Subcutaneous abdominal adipose tissue (tissue), 5 donors: Measurements from ENCODE around the gene RAX2.
"Not testable (repeated sequence)": the region's sequence is repeated elsewhere in the genome, so short reads cannot be mapped to it uniquely, and the experiment has no call there.

Experiments used
- H3K27ac ChIP-seq: one replicate; pipeline ENCODE4 v1.7.0; 2013; ENCODE audit warnings: low read depth, mild to moderate bottlenecking, inconsistent platforms, low read length, moderate library complexity
- H3K27me3 ChIP-seq, 5 donors: one replicate each; pipeline ENCODE4 v1.7.0; 2013; ENCODE audit warnings: low read length in 5 of 5, inconsistent platforms in 1 of 5; ENCODE audit not compliant: control insufficient read depth in 5 of 5, insufficient read depth in 4 of 5
- H3K36me3 ChIP-seq, 5 donors: one replicate each; pipeline ENCODE4 v1.7.0; 2013; ENCODE audit warnings: low read length in 5 of 5; ENCODE audit not compliant: control insufficient read depth in 5 of 5, insufficient read depth in 5 of 5
- H3K4me1 ChIP-seq, 5 donors: one replicate each; pipeline ENCODE4 v1.7.0; 2013; ENCODE audit warnings: low read length in 5 of 5, mild to moderate bottlenecking in 3 of 5, moderate library complexity in 1 of 5; ENCODE audit not compliant: control insufficient read depth in 5 of 5, insufficient read depth in 5 of 5
- H3K4me3 ChIP-seq, 5 donors: one replicate each; pipeline ENCODE4 v1.7.0; 2013; ENCODE audit warnings: low read length in 5 of 5, low read depth in 1 of 5
- H3K9ac ChIP-seq, 5 donors: one replicate each; pipeline ENCODE4 v1.7.0; 2013; ENCODE audit warnings: low read length in 5 of 5, mild to moderate bottlenecking in 4 of 5, moderate library complexity in 3 of 5
- H3K9me3 ChIP-seq, 5 donors: one replicate each; pipeline ENCODE4 v1.7.0; 2013; ENCODE audit warnings: low read length in 5 of 5; ENCODE audit not compliant: control insufficient read depth in 5 of 5
- donor health status: healthy.
- donor health status: healthy.
- donor health status: healthy.
- donor health status: healthy.
- donor health status: healthy.

The RAX2 gene

GRCh38 chr19:3771906-3772455, at the start of gene RAX2:
TSS of gene RAX2 (minus strand) at chr19:3772228. CDS start at chr19:3771742, 486 bp downstream.
- Histone ChIP-seq H3K9ac (no peak within 1 kb of the TSS), H3K27me3 (peaks cover 0 to 6% (median 0%) of the 10 kb centered on the region in 5 donors), H3K36me3 (peaks cover 0 to 34% (median 20%) of the 10 kb centered on the region in 5 donors), H3K27ac (no peak within 1 kb of the TSS), H3K4me1 (no peaks in the 10 kb centered on the region), H3K9me3 (no peaks in the 10 kb centered on the region), H3K4me3 (no peak within 1 kb of the TSS)

GRCh38 chr19:3821156-3821555, 49.1 kb upstream of the RAX2 start:
- Histone ChIP-seq H3K27ac (no peak overlapping the region), H3K9ac (no peak overlapping the region), H3K27me3 (peaks cover 5 to 13% (median 9%) of the 10 kb centered on the region in 5 donors), H3K4me3 (no peak overlapping the region), H3K4me1 (peaks cover 0 to 14% (median 7%) of the 10 kb centered on the region in 5 donors), H3K9me3 (no peaks in the 10 kb centered on the region), H3K36me3 (no peaks in the 10 kb centered on the region)

- Histone ChIP-seq H3K9ac (no peak overlapping the region), H3K27ac (no peak overlapping the region), H3K9me3 (no peaks in the 10 kb centered on the region), H3K36me3 (no peaks in the 10 kb centered on the region), H3K4me3 (no peak overlapping the region), H3K27me3 (peaks cover 0 to 13% (median 6%) of the 10 kb centered on the region in 5 donors), H3K4me1 (peaks cover 0 to 14% (median 7%) of the 10 kb centered on the region in 5 donors)
Measured at GRCh38 chr19:3819989-3820388, 48.0 kb upstream of the RAX2 start.

DNA sequence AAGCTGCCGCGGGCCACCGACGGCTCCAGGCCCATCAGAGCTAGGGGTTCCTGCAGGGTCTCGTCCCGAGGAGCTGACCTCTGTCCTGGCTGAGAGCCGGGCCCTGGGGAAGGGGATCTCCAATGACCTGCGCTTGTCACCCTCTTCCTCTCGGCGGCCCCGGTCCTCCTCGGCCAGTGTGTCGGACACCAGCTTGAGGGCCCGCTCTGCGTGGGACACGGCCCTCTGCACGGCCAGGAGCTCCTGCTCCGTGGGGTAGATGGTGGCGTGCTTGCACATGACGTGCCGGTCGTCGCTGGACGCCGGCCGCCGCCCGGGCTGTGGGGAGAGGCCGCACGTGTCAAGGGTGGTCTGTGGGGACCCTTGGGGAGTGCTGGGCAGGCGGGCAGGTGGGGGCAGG, 46.9 kb upstream of the RAX2 start:
- Histone ChIP-seq H3K4me3 (no peak overlapping the region), H3K4me1 (peaks cover 0 to 14% (median 7%) of the 10 kb centered on the region in 5 donors), H3K27ac (no peak overlapping the region), H3K36me3 (no peaks in the 10 kb centered on the region), H3K9me3 (no peaks in the 10 kb centered on the region), H3K9ac (peak overlapping the region in 1 of 5 donors; percentile 53), H3K27me3 (peaks cover 0 to 13% (median 5%) of the 10 kb centered on the region in 5 donors)

GRCh38 chr19:3818466-3818865, 46.4 kb upstream of the RAX2 start:
- peak overlapping the region in 1 of 5 donors; percentile 53 for H3K9ac ChIP-seq
- H3K4me3 ChIP-seq = no peak overlapping the region
- H3K36me3 ChIP-seq = no peaks in the 10 kb centered on the region
- peaks cover under 1 to 13% (median 4%) of the 10 kb centered on the region in 5 donors for H3K27me3 ChIP-seq
- H3K4me1 ChIP-seq = peaks cover 0 to 17% (median 11%) of the 10 kb centered on the region in 5 donors
- H3K27ac ChIP-seq = no peak overlapping the region
- H3K9me3 ChIP-seq = no peaks in the 10 kb centered on the region

- Histone ChIP-seq H3K4me1 (peaks cover 0 to 24% (median 17%) of the 10 kb centered on the region in 5 donors), H3K36me3 (no peaks in the 10 kb centered on the region), H3K9ac (no peak overlapping the region), H3K9me3 (no peaks in the 10 kb centered on the region), H3K27ac (no peak overlapping the region), H3K4me3 (no peak overlapping the region), H3K27me3 (peaks cover 0 to 7% (median 5%) of the 10 kb centered on the region in 5 donors)
Measured at GRCh38 chr19:3817761-3818160, 45.7 kb upstream of the RAX2 start.

GRCh38 chr19:3816566-3817218, 44.7 kb upstream of the RAX2 start:
- Histone ChIP-seq H3K9ac (no peak overlapping the region), H3K9me3 (no peaks in the 10 kb centered on the region), H3K27me3 (peaks cover 0 to 5% (median 4%) of the 10 kb centered on the region in 5 donors), H3K4me1 (peaks cover 0 to 34% (median 14%) of the 10 kb centered on the region in 5 donors), H3K27ac (no peak overlapping the region), H3K4me3 (no peak overlapping the region), H3K36me3 (no peaks in the 10 kb centered on the region)

DNA sequence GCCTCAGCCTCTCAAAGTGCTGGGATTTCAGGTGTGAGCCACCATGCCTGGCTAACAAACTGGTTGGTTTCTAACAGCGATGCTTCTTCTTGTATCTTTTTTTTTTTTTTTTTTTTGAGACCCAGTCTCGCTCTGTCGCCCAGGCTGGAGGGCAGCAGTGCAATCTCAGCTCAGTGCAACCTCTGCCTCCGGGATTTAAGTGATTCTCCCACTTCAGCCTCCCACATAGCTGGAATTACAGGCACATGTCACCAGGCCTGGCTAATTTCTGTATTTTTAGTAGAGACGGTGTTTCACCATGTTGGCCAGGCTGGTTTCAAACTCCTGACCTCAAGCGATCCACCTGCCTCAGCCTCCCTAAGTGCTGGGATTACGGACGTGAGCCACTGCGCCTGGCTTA, 44.1 kb upstream of the RAX2 start:
- not testable (repeated sequence) for H3K9me3 ChIP-seq, H3K9ac ChIP-seq, H3K27me3 ChIP-seq, H3K36me3 ChIP-seq, H3K4me3 ChIP-seq, H3K27ac ChIP-seq
- peaks cover 0 to 34% (median 14%) of the 10 kb centered on the region in 5 donors for H3K4me1 ChIP-seq

- H3K9ac ChIP-seq = no peak overlapping the region
- no peak overlapping the region for H3K4me3 ChIP-seq
- H3K4me1 ChIP-seq = peaks cover 0 to 39% (median 14%) of the 10 kb centered on the region in 5 donors
- no peak overlapping the region for H3K27ac ChIP-seq
- H3K9me3 ChIP-seq = no peaks in the 10 kb centered on the region
- H3K36me3 ChIP-seq = no peaks in the 10 kb centered on the region
- H3K27me3 ChIP-seq = peaks cover 4 to 9% (median 6%) of the 10 kb centered on the region in 5 donors
Measured at GRCh38 chr19:3814648-3815047, 42.6 kb upstream of the RAX2 start.
